GM12875 (cell line): ENCODE data around the gene APOA1.

Experiments
- H3K4me3 ChIP-seq: one replicate; pipeline ENCODE4 v1.5.1; 2011; ENCODE audit warnings: low read depth, low read length, control low read depth
- CTCF ChIP-seq: IDR thresholded peaks from 2 replicates; pipeline ENCODE4 v1.5.1; 2011; ENCODE audit warnings: low read depth, mild to moderate bottlenecking, control low read depth, inconsistent platforms, low read length, moderate library complexity, borderline replicate concordance; ENCODE audit not compliant: insufficient read depth

Gene APOA1

GRCh38 chr11:116786326-116786725 is 51.1 kb downstream of the APOA1 start:
- TF ChIP-seq CTCF = no peak
- no peak overlapping the region for H3K4me3 ChIP-seq
